HCT116 (cell line): ENCODE results near the gene CEP57.
"Not testable (repeated sequence)": the region's sequence is repeated elsewhere in the genome, so short reads cannot be mapped to it uniquely, and the experiment has no call there.

ENCODE experiments used
- CTCF ChIP-seq, 3 experiments: fragments of 200-600 bp in 1 of 3; sonication (generic) in 1 of 3; IDR thresholded peaks in 2 of 3; conservative IDR thresholded peaks in 1 of 3; 2 replicates each; pipeline ENCODE4 v1.5.1; 2012 to 2017; ENCODE audit warnings: low read depth in 2 of 3, low read length in 2 of 3, antibody characterized with exemption in 1 of 3, borderline replicate concordance in 1 of 3, control low read depth in 1 of 3, mild to moderate bottlenecking in 1 of 3, mixed read lengths in 1 of 3, mixed run types in 1 of 3, moderate library complexity in 1 of 3; ENCODE audit not compliant: insufficient read depth in 1 of 3
- EZH2 ChIP-seq: fragments of 200-600 bp; sonication (generic); IDR thresholded peaks from 2 replicates; pipeline ENCODE4 v1.6.1; 2017; ENCODE audit warnings: antibody characterized with exemption, mixed run types
- EZH2phosphoT487 ChIP-seq: fragments of 200-600 bp; IDR thresholded peaks from 2 replicates; pipeline ENCODE4 v1.6.1; 2018; ENCODE audit warnings: antibody characterized with exemption, borderline replicate concordance
- POLR2A ChIP-seq: IDR thresholded peaks from 2 replicates; pipeline ENCODE4 v1.7.0; 2011; ENCODE audit warnings: borderline replicate concordance; ENCODE audit not compliant: insufficient read depth, insufficient read length; ENCODE audit errors: extremely low read depth
- POLR2AphosphoS5 ChIP-seq: IDR thresholded peaks from 2 replicates; pipeline ENCODE4 v1.6.1; 2011; ENCODE audit warnings: mild to moderate bottlenecking, low read depth, low read length, moderate library complexity
- RAD21 ChIP-seq: IDR thresholded peaks from 2 replicates; pipeline ENCODE4 v1.6.1; 2012; ENCODE audit warnings: low read depth, mild to moderate bottlenecking
- SRF ChIP-seq: IDR thresholded peaks from 2 replicates; pipeline ENCODE4 v1.6.1; 2012; ENCODE audit warnings: low read depth
- ZBTB33 ChIP-seq: IDR thresholded peaks from 2 replicates; pipeline ENCODE4 v1.6.1; 2011; ENCODE audit warnings: mild to moderate bottlenecking, low read length, moderate library complexity; ENCODE audit not compliant: insufficient replicate concordance; ENCODE audit errors: extremely low read depth
- ZNF274 ChIP-seq: fragments of 200-500 bp; sonication (Bioruptor generic); IDR thresholded peaks from 2 replicates; pipeline ENCODE4 v1.6.1; 2014; ENCODE audit warnings: mild to moderate bottlenecking, low read depth, low read length, inconsistent platforms

- TF ChIP-seq CTCF (IDR thresholded peaks at IDR 0.05 in 2 of 3, conservative IDR thresholded peaks at IDR 0.05 in 1 of 3; ENCODE audit: borderline replicate concordance in 1 of 3, insufficient read depth in 1 of 3, low read depth in 2 of 3, low read length in 2 of 3); ZBTB33; RAD21; POLR2A; POLR2AphosphoS5; EZH2; ZNF274; EZH2phosphoT487; SRF: not testable (repeated sequence)
Measured at GRCh38 chr11:95870877-95871276, 80.6 kb downstream of the CEP57 start.
